DMS153 treated with DMSO at 0.1 percent for 48 hours (cell line): ENCODE data around the gene ADAM12.

Source experiments
- DNase-seq: peaks from one replicate; lab custom pipeline; 2025; ENCODE audit not compliant: unreplicated experiment; lab: John Stamatoyannopoulos, UW

ADAM12 gene

GRCh38 chr10:126387931-126388911 lies at the start of gene ADAM12:
Gene ADAM12, minus strand, starts transcription at chr10:126388477. Its CDS starts 332 bp downstream, at chr10:126388145.
- no peak for DNase-seq

- DNase-seq, result no peak
Measured at GRCh38 chr10:126437635-126438406, 49.5 kb upstream of the ADAM12 start.

- DNase-seq, result no peak
Measured at GRCh38 chr10:126434235-126434634, 46.0 kb upstream of the ADAM12 start.

- no peak for DNase-seq
Measured at GRCh38 chr10:126433351-126433750, 45.1 kb upstream of the ADAM12 start.

GRCh38 chr10:126432507-126432906 lies 44.2 kb upstream of the ADAM12 start:
- DNase-seq, result no peak

- DNase-seq, result no peak
Measured at GRCh38 chr10:126431816-126432215, 43.5 kb upstream of the ADAM12 start.

- DNase-seq, result peak; percentile 19
Measured at GRCh38 chr10:126430512-126430911, 42.2 kb upstream of the ADAM12 start.

- no peak for DNase-seq
Measured at GRCh38 chr10:126429275-126429674, 41.0 kb upstream of the ADAM12 start.

- DNase-seq, result no peak
Measured at GRCh38 chr10:126425489-126426065, 37.3 kb upstream of the ADAM12 start.

GRCh38 chr10:126425032-126425431 lies 36.8 kb upstream of the ADAM12 start:
- DNase-seq, result no peak

- no peak for DNase-seq
Measured at GRCh38 chr10:126423732-126424491, 35.6 kb upstream of the ADAM12 start.

- no peak for DNase-seq
Measured at GRCh38 chr10:126422567-126422966, 34.3 kb upstream of the ADAM12 start.

GRCh38 chr10:126421756-126422256 lies 33.5 kb upstream of the ADAM12 start:
- DNase-seq, result no peak

GRCh38 chr10:126420567-126421300 lies 32.5 kb upstream of the ADAM12 start:
- DNase-seq, result no peak

- DNase-seq, result no peak
Measured at GRCh38 chr10:126417220-126417825, 29.0 kb upstream of the ADAM12 start.

GRCh38 chr10:126409821-126410220 lies 21.5 kb upstream of the ADAM12 start:
- no peak for DNase-seq

- no peak for DNase-seq
Measured at GRCh38 chr10:126408953-126409641, 20.8 kb upstream of the ADAM12 start.

- DNase-seq, result no peak
Measured at GRCh38 chr10:126407831-126408230, 19.6 kb upstream of the ADAM12 start.

- no peak for DNase-seq
Measured at GRCh38 chr10:126405239-126405775, 17.0 kb upstream of the ADAM12 start.
